GM23338 (cell line): ENCODE data around the gene PSMD14. TPM values are rescaled to one million over a fixed set of nuclear protein-coding genes. Genes with fewer than 3 reads are reported as not detected.

Experiments used
- ATAC-seq: fragments of 200-7000 bp; cut with Tn5 transposase; 3 replicates; pipeline ENCODE4 v1.9.1; 2020
- DNase-seq: peaks from one replicate; pipeline ENCODE4 v3.0.0-alpha.2; 2015; ENCODE audit warnings: low spot score
- H2AFZ ChIP-seq: fragments of 200-600 bp; sonication (generic); 2 replicates; pipeline ENCODE4 v1.8.0; 2016; ENCODE audit warnings: antibody characterized with exemption, mild to moderate bottlenecking, moderate library complexity
- H3F3A ChIP-seq: fragments of 200-600 bp; sonication (generic); replicated peaks from 2 replicates; pipeline ENCODE4 v1.8.0; 2017; ENCODE audit warnings: antibody characterized with exemption, mixed run types, low read depth
- H3K27ac ChIP-seq: fragments of 200-600 bp; sonication (generic); 2 replicates; pipeline ENCODE4 v1.6.1; 2016; ENCODE audit warnings: low read depth
- H3K27me3 ChIP-seq: fragments of 200-600 bp; sonication (generic); 2 replicates; pipeline ENCODE4 v1.8.0; 2016; ENCODE audit warnings: mild to moderate bottlenecking, mixed run types, moderate library complexity; ENCODE audit not compliant: insufficient read depth
- H3K36me3 ChIP-seq: fragments of 200-600 bp; sonication (generic); 2 replicates; pipeline ENCODE4 v1.8.0; 2016; ENCODE audit warnings: mild to moderate bottlenecking; ENCODE audit not compliant: insufficient read depth
- H3K4me1 ChIP-seq: fragments of 200-600 bp; sonication (generic); 2 replicates; pipeline ENCODE4 v1.8.0; 2016; ENCODE audit warnings: mild to moderate bottlenecking, moderate library complexity; ENCODE audit not compliant: insufficient read depth
- H3K4me2 ChIP-seq: fragments of 200-600 bp; sonication (generic); 2 replicates; pipeline ENCODE4 v1.7.1; 2017; ENCODE audit warnings: mixed run types
- H3K4me3 ChIP-seq: fragments of 200-600 bp; sonication (generic); 2 replicates; pipeline ENCODE4 v1.6.1; 2016; ENCODE audit warnings: mixed run types
- H3K79me2 ChIP-seq: fragments of 200-600 bp; sonication (generic); replicated peaks from 2 replicates; pipeline ENCODE4 v1.8.0; 2017; ENCODE audit warnings: mild to moderate bottlenecking; ENCODE audit not compliant: insufficient read depth
- H3K9me2 ChIP-seq: fragments of 200-600 bp; sonication (generic); 2 replicates; pipeline ENCODE4 v1.8.0; 2017; ENCODE audit not compliant: insufficient read depth
- H4K20me1 ChIP-seq: fragments of 200-600 bp; sonication (generic); replicated peaks from 2 replicates; pipeline ENCODE4 v1.8.0; 2017; ENCODE audit warnings: mild to moderate bottlenecking; ENCODE audit not compliant: insufficient read depth
- H3K27ac Mint-ChIP-seq: 2 replicates; pipeline ENCODE4 v1.8.0; 2020; ENCODE audit warnings: inconsistent platforms, mild to moderate bottlenecking, moderate library complexity, mixed read lengths
- H3K27me3 Mint-ChIP-seq: 3 replicates; pipeline ENCODE4 v1.8.0; 2022; ENCODE audit warnings: low read depth, mild to moderate bottlenecking, moderate library complexity, mixed read lengths, inconsistent platforms; ENCODE audit not compliant: insufficient read depth, poor library complexity
- H3K36me3 Mint-ChIP-seq: 3 replicates; pipeline ENCODE4 v1.8.0; 2021; ENCODE audit warnings: low read depth, mild to moderate bottlenecking, inconsistent platforms, moderate library complexity, mixed read lengths
- H3K4me1 Mint-ChIP-seq: 3 replicates; pipeline ENCODE4 v1.8.0; 2020; ENCODE audit warnings: mild to moderate bottlenecking, inconsistent platforms, mixed read lengths
- H3K4me3 Mint-ChIP-seq: 3 replicates; pipeline ENCODE4 v1.8.0; 2021; ENCODE audit warnings: moderate library complexity, mild to moderate bottlenecking, inconsistent platforms, mixed read lengths
- H3K9me3 Mint-ChIP-seq: 3 replicates; pipeline ENCODE4 v1.8.0; 2020; ENCODE audit warnings: moderate library complexity, mild to moderate bottlenecking, inconsistent platforms, mixed read lengths
- CREB1 ChIP-seq: fragments of 250-450 bp; sonication (Bioruptor Pico); IDR thresholded peaks from 2 replicates; pipeline ENCODE4 v1.5.0; 2020; ENCODE audit warnings: low read depth, mild to moderate bottlenecking, moderate library complexity
- CTCF ChIP-seq, 2 experiments: fragments of 200-600 bp in 1 of 2; sonication (generic) in 1 of 2; conservative IDR thresholded peaks; 2 replicates each; pipeline versions ENCODE4 v1.5.1 to v1.6.1; 2016 to 2017; ENCODE audit warnings: antibody characterized with exemption in 2 of 2, low read depth in 2 of 2, mild to moderate bottlenecking in 2 of 2, moderate library complexity in 1 of 2
- ETS1 ChIP-seq: IDR thresholded peaks from 2 replicates; pipeline ENCODE4 v1.6.1; 2016; ENCODE audit warnings: antibody characterized with exemption
- EZH2 ChIP-seq: fragments of 200-600 bp; sonication (generic); IDR thresholded peaks from one replicate; pipeline ENCODE4 v1.8.0; 2017; ENCODE audit warnings: antibody characterized with exemption, mild to moderate bottlenecking, low read depth; ENCODE audit not compliant: unreplicated experiment
- EZH2phosphoT487 ChIP-seq: fragments of 200-600 bp; sonication (generic); IDR thresholded peaks from one replicate; pipeline ENCODE4 v1.8.1; 2018; ENCODE audit warnings: antibody characterized with exemption; ENCODE audit not compliant: unreplicated experiment
- JUNB ChIP-seq: IDR thresholded peaks from one replicate; pipeline ENCODE4 v1.6.1; 2016; ENCODE audit warnings: antibody characterized with exemption; ENCODE audit not compliant: unreplicated experiment
- NANOG ChIP-seq: IDR thresholded peaks from 2 replicates; pipeline ENCODE4 v1.6.1; 2016; ENCODE audit warnings: antibody characterized with exemption, borderline replicate concordance
- POLR2AphosphoS5 ChIP-seq: IDR thresholded peaks from 2 replicates; pipeline ENCODE4 v1.6.1; 2016; ENCODE audit warnings: antibody characterized with exemption, low read depth
- REST ChIP-seq: IDR thresholded peaks from one replicate; pipeline ENCODE4 v1.6.1; 2018; ENCODE audit warnings: antibody characterized with exemption; ENCODE audit not compliant: unreplicated experiment
- STAT1 ChIP-seq: IDR thresholded peaks from one replicate; pipeline ENCODE4 v1.6.1; 2016; ENCODE audit warnings: antibody characterized with exemption; ENCODE audit not compliant: unreplicated experiment
- ZNF114 ChIP-seq: fragments of 250-450 bp; sonication (Bioruptor Pico); IDR thresholded peaks from 2 replicates; pipeline ENCODE4 v1.5.0; 2020; ENCODE audit warnings: mild to moderate bottlenecking, moderate library complexity
- ZNF331 ChIP-seq: fragments of 250-450 bp; sonication (Bioruptor Pico); IDR thresholded peaks from 2 replicates; pipeline ENCODE4 v1.5.0; 2020; ENCODE audit warnings: low read depth, mild to moderate bottlenecking, moderate library complexity
- ZNF462 ChIP-seq: fragments of 250-450 bp; sonication (Bioruptor Pico); IDR thresholded peaks from 2 replicates; pipeline ENCODE4 v1.5.0; 2020; ENCODE audit warnings: mild to moderate bottlenecking, moderate library complexity
- polyA plus RNA-seq: library from polyadenylated mRNA; unstranded; fragments of >200 nt; fragmentation: Nextera tagmentation; extraction: Ambion mirVana; gene quantifications from 2 replicates; pipeline ENCODE4 v1.2.1, GENCODE V29; 2016
- total RNA-seq: library from RNA; depleted of rRNA; stranded (reverse); fragments of >200 nt; shearing (Covaris generic); gene quantifications from 2 replicates; pipeline ENCODE4 v1.2.3, GENCODE V29; 2014

Gene PSMD14
- total and polyA plus RNA-seq, 2 experiments from 2014 or later = 92.2 to 123 TPM

- Histone ChIP-seq H3K4me1 (no peaks in the 10 kb centered on the region), H3K4me2 (no peak overlapping the region), H3K9me2 (no peaks in the 10 kb centered on the region), H3K36me3 (no peaks in the 10 kb centered on the region), H3F3A (no peaks in the 10 kb centered on the region), H3K27ac (no peak overlapping the region), H3K4me3 (no peak overlapping the region), H2AFZ (no peak overlapping the region), H3K27me3 (no peaks in the 10 kb centered on the region), H4K20me1 (peaks cover 5% of the 10 kb centered on the region; the same call in 1 of the 2 replicates), H3K79me2 (peaks cover 74% of the 10 kb centered on the region)
- H3K4me1 Mint-ChIP-seq = no peaks in the 10 kb centered on the region; the same call in 2 of the 3 replicates
- TF ChIP-seq REST = no peak
- no peak for TF ChIP-seq JUNB
- no peak for TF ChIP-seq CTCF (conservative IDR thresholded peaks at IDR 0.05; ENCODE audit: low read depth in 2 of 2)
- TF ChIP-seq NANOG = no peak
- no peak for TF ChIP-seq ZNF462
- TF ChIP-seq POLR2AphosphoS5 = no peak
- no peak for TF ChIP-seq EZH2
- TF ChIP-seq EZH2phosphoT487 = no peak
- no peak for TF ChIP-seq ZNF331 (CRISPR knock-in tag)
- TF ChIP-seq ZNF114 = no peak
- no peak for TF ChIP-seq STAT1
- TF ChIP-seq ETS1 = no peak
- TF ChIP-seq CREB1 (CRISPR knock-in tag) = no peak
- H3K27me3 Mint-ChIP-seq = peaks cover 1% of the 10 kb centered on the region
- no peak overlapping the region for H3K27ac Mint-ChIP-seq
- no peaks in the 10 kb centered on the region for H3K9me3 Mint-ChIP-seq
- ATAC-seq = no peak
- no peak overlapping the region for H3K4me3 Mint-ChIP-seq
- peaks cover 28% of the 10 kb centered on the region for H3K36me3 Mint-ChIP-seq
- DNase-seq = no peak
Observed at GRCh38 chr2:161337247-161337646, 29.0 kb downstream of the PSMD14 start.
